ENCODE data around the gene DOCK4.
"Not testable (repeated sequence)": the region's sequence is repeated elsewhere in the genome, so short reads cannot be mapped to it uniquely, and the experiment has no call there.

DOCK4 gene

GRCh38 chr7:111937163-111937562, 269.0 kb downstream of the DOCK4 start:
- no peak for DNase-seq

- no peak for DNase-seq
Measured at GRCh38 chr7:111933609-111934008, 272.6 kb downstream of the DOCK4 start.

GRCh38 chr7:111931958-111932357, 274.2 kb downstream of the DOCK4 start:
- DNase-seq, result no peak

- DNase-seq, result no peak
Measured at GRCh38 chr7:111931016-111931517, 275.1 kb downstream of the DOCK4 start.

- no peak for DNase-seq
Measured at GRCh38 chr7:111929264-111929663, 276.9 kb downstream of the DOCK4 start.

- no peak for DNase-seq
Measured at GRCh38 chr7:111927353-111928019, 278.7 kb downstream of the DOCK4 start.

- DNase-seq, result no peak
Measured at GRCh38 chr7:111920329-111920728, 285.9 kb downstream of the DOCK4 start.

- peak; percentile 25 for DNase-seq
Measured at GRCh38 chr7:111919631-111920179, 286.5 kb downstream of the DOCK4 start.

GRCh38 chr7:111919164-111919563, 287.0 kb downstream of the DOCK4 start:
- DNase-seq, result no peak

GRCh38 chr7:111918461-111918860, 287.7 kb downstream of the DOCK4 start:
- no peak for DNase-seq

- not testable (repeated sequence) for DNase-seq
Measured at GRCh38 chr7:111917404-111917803, 288.8 kb downstream of the DOCK4 start.

GRCh38 chr7:111914291-111914690, 291.9 kb downstream of the DOCK4 start:
- no peak for DNase-seq

- DNase-seq, result no peak
Measured at GRCh38 chr7:111911166-111911961, 294.8 kb downstream of the DOCK4 start.

GRCh38 chr7:111910656-111911055, 295.5 kb downstream of the DOCK4 start:
- DNase-seq, result no peak

GRCh38 chr7:111908673-111909072, 297.5 kb downstream of the DOCK4 start:
- DNase-seq, result not testable (repeated sequence)

GRCh38 chr7:111903797-111904196, 302.4 kb downstream of the DOCK4 start:
- DNase-seq, result no peak

- DNase-seq, result no peak
Measured at GRCh38 chr7:111903016-111903415, 303.2 kb downstream of the DOCK4 start.

- no peak for DNase-seq
Measured at GRCh38 chr7:111900283-111900682, 305.9 kb downstream of the DOCK4 start.

- no peak for DNase-seq
Measured at GRCh38 chr7:111895049-111895448, 311.1 kb downstream of the DOCK4 start.

GRCh38 chr7:111894518-111894917, 311.7 kb downstream of the DOCK4 start:
- DNase-seq, result no peak

- no peak for DNase-seq
Measured at GRCh38 chr7:111893190-111893589, 313.0 kb downstream of the DOCK4 start.

GRCh38 chr7:111892588-111892987, 313.6 kb downstream of the DOCK4 start:
- DNase-seq, result no peak

GRCh38 chr7:111887734-111888133, 318.5 kb downstream of the DOCK4 start:
- no peak for DNase-seq

GRCh38 chr7:111886233-111886632, 320.0 kb downstream of the DOCK4 start:
- DNase-seq, result no peak

Data from fibroblast of skin of scalp (primary cell).